K562 (cell line): Measurements from ENCODE around the gene MS4A18. TPM values are rescaled to one million over a fixed set of nuclear protein-coding genes. Genes with fewer than 3 reads are reported as not detected.
"Not testable (repeated sequence)": the region's sequence is repeated elsewhere in the genome, so short reads cannot be mapped to it uniquely, and the experiment has no call there.

Experiments
- ATAC-seq: fragments of 200-7000 bp; cut with Tn5 transposase; 3 replicates; pipeline ENCODE4 v1.9.1; 2020; ENCODE audit warnings: moderate library complexity
- BruUV-seq: library from RNA; stranded (reverse); fragments of 400-500 nt; replicated peaks from 2 replicates; lab custom pipeline; 2021; lab: Mats Ljungman, UMichigan
- CTCF ChIA-PET: fragments of 300-600 bp; formaldehyde crosslinking; extraction: SDS; loops from one replicate; lab custom pipeline; 2021; ENCODE audit warnings: low intra/inter-chr PET ratio; lab: Yijun Ruan, JAX
- POLR2A ChIA-PET: fragments of 300-600, 350-650 bp; sonication (Branson Sonifier 250); formaldehyde crosslinking; extraction: SDS; loops from one replicate; lab custom pipeline; 2021; ENCODE audit warnings: antibody characterized with exemption, inconsistent platforms; lab: Yijun Ruan, JAX
- DNase-seq, 4 experiments: peaks; one replicate each; pipeline versions ENCODE4 v3.0.0 to v3.0.0-alpha.2; 2011 to 2018; ENCODE audit warnings: low spot score in 3 of 4, mixed read lengths in 3 of 4; ENCODE audit errors: extremely low read depth in 1 of 4
- FAIRE-seq: peaks from 2 replicates; lab custom pipeline; 2011; peaks lifted over from hg19 to GRCh38; lab: Jason Lieb, UNC
- H2AFZ ChIP-seq: 2 replicates; pipeline ENCODE4 v1.6.0; 2011; ENCODE audit warnings: low read depth, low read length, control low read depth, inconsistent platforms
- H3K27ac ChIP-seq: fragments of 200-600 bp; 3 replicates; pipeline ENCODE4 v1.8.0; 2011; ENCODE audit warnings: low read depth, mild to moderate bottlenecking, control low read depth, inconsistent platforms, low read length, moderate library complexity, mixed read lengths; ENCODE audit errors: extremely low read depth
- H3K27me3 ChIP-seq, 2 experiments: fragments of 300-600 bp in 1 of 2; 2 replicates in 1 of 2; 3 replicates in 1 of 2; pipeline versions ENCODE4 v1.6.0 to v1.8.0; 2011; ENCODE audit warnings: inconsistent platforms in 2 of 2, low read length in 2 of 2, mild to moderate bottlenecking in 1 of 2, mixed read lengths in 1 of 2, moderate library complexity in 1 of 2; ENCODE audit not compliant: control insufficient read depth in 2 of 2, insufficient read depth in 2 of 2
- H3K36me3 ChIP-seq: fragments of 300-600 bp; 3 replicates; pipeline ENCODE4 v1.8.0; 2011; ENCODE audit warnings: mild to moderate bottlenecking, low read length, inconsistent platforms; ENCODE audit not compliant: control insufficient read depth, insufficient read depth
- H3K4me1 ChIP-seq, 2 experiments: fragments of 200-600 bp in 1 of 2; replicated peaks in 1 of 2; 2 replicates in 1 of 2; 3 replicates in 1 of 2; pipeline versions ENCODE4 v1.5.1 to v1.8.0; 2011; ENCODE audit warnings: inconsistent platforms in 2 of 2, low read length in 2 of 2, mild to moderate bottlenecking in 1 of 2, mixed read lengths in 1 of 2, moderate library complexity in 1 of 2; ENCODE audit not compliant: control insufficient read depth in 2 of 2, insufficient read depth in 2 of 2
- H3K4me2 ChIP-seq: 2 replicates; pipeline ENCODE4 v1.6.1; 2011; ENCODE audit warnings: low read length, control low read depth, inconsistent platforms, mixed read lengths; ENCODE audit not compliant: insufficient read depth
- H3K4me3 ChIP-seq: fragments of 200-600 bp; sonication (generic), shearing (Covaris generic); 2 replicates; pipeline ENCODE4 v1.5.1; 2016; ENCODE audit warnings: control low read depth, inconsistent platforms
- H3K79me2 ChIP-seq: fragments of 200-600 bp; 3 replicates; pipeline ENCODE4 v1.8.0; 2011; ENCODE audit warnings: low read length, inconsistent platforms; ENCODE audit not compliant: control insufficient read depth, insufficient read depth
- H3K9ac ChIP-seq, 2 experiments: 2 replicates each; pipeline versions ENCODE4 v1.6.0 to v1.6.1; 2011; ENCODE audit warnings: low read depth in 2 of 2, low read length in 2 of 2, control low read depth in 1 of 2, inconsistent platforms in 1 of 2, mild to moderate bottlenecking in 1 of 2, mixed read lengths in 1 of 2; ENCODE audit not compliant: insufficient read depth in 1 of 2
- H3K9me1 ChIP-seq: one replicate; pipeline ENCODE4 v1.6.0; 2011; ENCODE audit warnings: inconsistent platforms, mild to moderate bottlenecking, low read length, moderate library complexity; ENCODE audit not compliant: control insufficient read depth, insufficient read depth
- H3K9me3 ChIP-seq: replicated peaks from 2 replicates; pipeline ENCODE4 v1.5.1; 2011; ENCODE audit warnings: low read depth, low read length, inconsistent platforms; ENCODE audit not compliant: control insufficient read depth, insufficient read depth
- H4K20me1 ChIP-seq: replicated peaks from 2 replicates; pipeline ENCODE4 v1.6.1; 2011; ENCODE audit warnings: low read length, inconsistent platforms, mixed read lengths; ENCODE audit not compliant: control insufficient read depth, insufficient read depth
- MXI1 ChIP-seq: IDR thresholded peaks from 2 replicates; pipeline ENCODE4 v1.6.1; 2011; ENCODE audit warnings: low read depth, mild to moderate bottlenecking, improper control_type of control experiment, low read length
- NCOR1 ChIP-seq: fragments of 450-650 bp; IDR thresholded peaks from 2 replicates; pipeline ENCODE4 v1.6.1; 2016; ENCODE audit warnings: mild to moderate bottlenecking, moderate library complexity
- NELFE ChIP-seq: IDR thresholded peaks from 2 replicates; pipeline ENCODE4 v1.6.1; 2011; ENCODE audit warnings: mild to moderate bottlenecking; ENCODE audit not compliant: insufficient read depth, insufficient read length
- NRF1 ChIP-seq, 2 experiments: fragments of 450-650 bp; IDR thresholded peaks in 1 of 2; conservative IDR thresholded peaks in 1 of 2; 2 replicates each; pipeline ENCODE4 v1.6.1; 2014; ENCODE audit warnings: mild to moderate bottlenecking in 2 of 2
- SFPQ ChIP-seq: fragments of 200-400 bp; formaldehyde crosslinking; IDR thresholded peaks from 2 replicates; pipeline ENCODE4 v1.6.1; 2017; ENCODE audit warnings: mild to moderate bottlenecking, low read depth, low read length, moderate library complexity
- ZKSCAN8 ChIP-seq: fragments of 200-800 bp; sonication (Bioruptor generic); IDR thresholded peaks from 2 replicates; pipeline ENCODE4 v1.6.1; 2016; ENCODE audit warnings: missing genetic modification characterization, missing compliant biosample characterization
- ZNF12 ChIP-seq: sonication (generic); formaldehyde crosslinking; IDR thresholded peaks from 2 replicates; pipeline ENCODE4 v1.4.0; 2020; ENCODE audit warnings: mild to moderate bottlenecking, missing genetic modification reagents
- ZNF785 ChIP-seq: fragments of 250-450 bp; sonication (Bioruptor Pico); IDR thresholded peaks from 2 replicates; pipeline ENCODE4 v1.4.0; 2020; ENCODE audit warnings: mild to moderate bottlenecking
- WGBS: fragments of 100-300 bp; shearing (Covaris generic); methylation state at CpG from one replicate; pipeline ENCODE4 v1.1.6; 2016; ENCODE audit warnings: low coverage, mixed read lengths; ENCODE audit not compliant: insufficient coverage; ENCODE audit errors: missing lambda C conversion rate; 5-methylcytosine and 5-hydroxymethylcytosine counted together
- in situ Hi-C: fragments of 300-500 bp; cut with MboI; formaldehyde crosslinking; loops from 4 replicates; pipeline ENCODE4 v1.15.0; 2018; ENCODE audit warnings: inconsistent platforms, mixed read lengths
- intact Hi-C: fragments of 100-400 bp; cut with micrococcal nuclease; formaldehyde crosslinking; loops from 2 replicates; pipeline ENCODE4 v1.14.2; 2022
- polyA plus RNA-seq, 8 experiments: library from polyadenylated mRNA; depleted of rRNA in 4 of 8; stranded (reverse) in 5 of 8; unstranded in 3 of 8; fragments of >200 nt; fragmentation: Nextera tagmentation in 2 of 8; fragmentation: Illumina TruSeq in 1 of 8; extraction: Ambion mirVana in 2 of 8; extraction: Trizol in 1 of 8; gene quantifications; 2 replicates each; pipeline versions ENCODE4 v1.2.1 to v1.2.3, GENCODE V29; 2011 to 2014; ENCODE audit warnings: inconsistent platforms in 1 of 8, missing spikeins in 1 of 8
- total RNA-seq, 7 experiments: library from RNA; depleted of rRNA in 6 of 7; stranded (reverse); fragments of >200 nt in 6 of 7; fragmentation: Illumina TruSeq in 2 of 7; extraction: Trizol in 2 of 7; gene quantifications; 2 replicates each; pipeline versions ENCODE4 v1.2.1 to v1.2.3, GENCODE V29; 2011 to 2021; ENCODE audit warnings: low replicate concordance in 1 of 7

MS4A18 gene
- total and polyA plus RNA-seq, 9 of the 15 experiments (the other 6 are each of a cell fraction or from before 2014, with no cell fraction given): not detected

GRCh38 chr11:60680455-60681119, 43.9 kb upstream of the MS4A18 start (continued):
- TF ChIP-seq SFPQ (no peak), ZNF785 (CRISPR knock-in tag) (no peak), MXI1 (no peak), ZKSCAN8 (CRISPR knock-in tag) (no peak), NRF1 (conservative IDR thresholded peaks at IDR 0.05 in 1 of 2, IDR thresholded peaks at IDR 0.05 in 1 of 2) (no peak), ZNF12 (CRISPR knock-in tag) (no peak), NELFE (no peak), NCOR1 (no peak)

- H3K27ac ChIP-seq, H3K9ac ChIP-seq, H3K27me3 ChIP-seq, H3K36me3 ChIP-seq, intact Hi-C loops, ATAC-seq, CTCF ChIA-PET, BruUV-seq, H3K79me2 ChIP-seq, H3K9me1 ChIP-seq, H4K20me1 ChIP-seq, in situ Hi-C loops, H3K4me3 ChIP-seq, H2AFZ ChIP-seq, FAIRE-seq, H3K4me1 ChIP-seq, DNase-seq, H3K9me3 ChIP-seq, H3K4me2 ChIP-seq: not testable (repeated sequence)
- WGBS: 5% methylated on average over 2 of the region's 2 CpGs
- POLR2A ChIA-PET: interaction anchor here (0.6 kb wide), 1 partner anchor 915 kb away, joined by 4 read pairs; no protein-coding TSS in a partner anchor
These were observed 40.0 kb upstream of the MS4A18 start for GRCh38 chr11:60684541-60684848.
